GM11168 (cell line): ENCODE results near the gene RNU6-1.

Experiments
- in situ Hi-C: fragments of 300-500 bp; cut with MboI; formaldehyde crosslinking; loops from one replicate; pipeline ENCODE4 v1.12.0; 2022; ENCODE audit warnings: low sequenced_read_pairs; ENCODE audit not compliant: unreplicated experiment

RNU6-1 gene

GRCh38 chr15:67839929-67840748 lies at the start of gene RNU6-1:
RNU6-1 (minus strand) TSS chr15:67840045.
- in situ Hi-C loops, result loop anchor here (5.0 to 10.0 kb wide), 2 partner anchors 55 to 383 kb away; no protein-coding TSS in a partner anchor

- in situ Hi-C loops, result loop anchor here (10.0 kb wide), 1 partner anchor 267 kb away; no protein-coding TSS in a partner anchor
Observed at GRCh38 chr15:67887776-67888175, 47.9 kb upstream of the RNU6-1 start.

- in situ Hi-C loops, result loop anchor here (10.0 kb wide), 1 partner anchor 269 kb away; no protein-coding TSS in a partner anchor
Observed at GRCh38 chr15:67885861-67886260, 46.0 kb upstream of the RNU6-1 start.

- in situ Hi-C loops, result loop anchor here (10.0 kb wide), 1 partner anchor 270 kb away; no protein-coding TSS in a partner anchor
Observed at GRCh38 chr15:67885175-67885523, 45.3 kb upstream of the RNU6-1 start.

GRCh38 chr15:67884514-67885174 lies 44.8 kb upstream of the RNU6-1 start:
- in situ Hi-C loops, result loop anchor here (10.0 kb wide), 1 partner anchor 270 kb away; no protein-coding TSS in a partner anchor

GRCh38 chr15:67884009-67884408 lies 44.2 kb upstream of the RNU6-1 start:
- in situ Hi-C loops, result loop anchor here (10.0 kb wide), 1 partner anchor 271 kb away; no protein-coding TSS in a partner anchor

- in situ Hi-C loops, result loop anchor here (10.0 kb wide), 1 partner anchor 271 kb away; no protein-coding TSS in a partner anchor
Observed at GRCh38 chr15:67883234-67883773, 43.5 kb upstream of the RNU6-1 start.

GRCh38 chr15:67882487-67883233 lies 42.8 kb upstream of the RNU6-1 start:
- in situ Hi-C loops, result loop anchor here (10.0 kb wide), 1 partner anchor 272 kb away; no protein-coding TSS in a partner anchor

GRCh38 chr15:67880651-67881182 lies 40.9 kb upstream of the RNU6-1 start:
- in situ Hi-C loops, result loop anchor here (10.0 kb wide), 1 partner anchor 274 kb away; no protein-coding TSS in a partner anchor

- in situ Hi-C loops, result loop anchor here (10.0 kb wide), 2 partner anchors 175 to 275 kb away; partner anchors contain the start of gene PIAS1
Observed at GRCh38 chr15:67879440-67880129, 39.7 kb upstream of the RNU6-1 start.

GRCh38 chr15:67878712-67879206 lies 38.9 kb upstream of the RNU6-1 start:
- in situ Hi-C loops, result loop anchor here (10.0 kb wide), 1 partner anchor 176 kb away; the partner anchor contains the start of gene PIAS1

GRCh38 chr15:67873777-67874176 lies 33.9 kb upstream of the RNU6-1 start:
- in situ Hi-C loops, result loop anchor here (10.0 kb wide), 1 partner anchor 181 kb away; the partner anchor contains the start of gene PIAS1

GRCh38 chr15:67870868-67871408 lies 31.1 kb upstream of the RNU6-1 start:
- in situ Hi-C loops, result loop anchor here (10.0 kb wide), 1 partner anchor 184 kb away; the partner anchor contains the start of gene PIAS1

- in situ Hi-C loops, result loop anchor here (10.0 kb wide), 2 partner anchors 185 to 295 kb away; partner anchors contain the start of gene PIAS1
Observed at GRCh38 chr15:67869701-67870100, 29.9 kb upstream of the RNU6-1 start.

- in situ Hi-C loops, result loop anchor here (10.0 kb wide), 1 partner anchor 299 kb away; no protein-coding TSS in a partner anchor
Observed at GRCh38 chr15:67865766-67866165, 25.9 kb upstream of the RNU6-1 start.

- in situ Hi-C loops, result loop anchor here (10.0 kb wide), 1 partner anchor 299 kb away; no protein-coding TSS in a partner anchor
Observed at GRCh38 chr15:67865331-67865730, 25.5 kb upstream of the RNU6-1 start.

- in situ Hi-C loops, result loop anchor here (10.0 kb wide), 1 partner anchor 301 kb away; no protein-coding TSS in a partner anchor
Observed at GRCh38 chr15:67863442-67863987, 23.7 kb upstream of the RNU6-1 start.
